CD14-positive monocyte (primary cell): Measurements from ENCODE around the gene PGD. TPM values are rescaled to one million over a fixed set of nuclear protein-coding genes. Genes with fewer than 3 reads are reported as not detected.

Experiments used
- DNase-seq, 3 donors: peaks; one replicate each; pipeline ENCODE4 v3.0.0-alpha.2; 2011 to 2022
- H2AFZ ChIP-seq: 2 replicates; pipeline ENCODE4 v1.6.0; 2012; ENCODE audit warnings: mild to moderate bottlenecking, low read depth, low read length, inconsistent platforms; ENCODE audit not compliant: insufficient read depth, poor library complexity, severe bottlenecking
- H3K27ac ChIP-seq, 2 donors: 1 replicate in 1 of 2; 2 replicates in 1 of 2; pipeline ENCODE4 v1.5.1; 2012 to 2013; ENCODE audit warnings: low read length in 2 of 2, control low read depth in 1 of 2, inconsistent platforms in 1 of 2, low read depth in 1 of 2, mild to moderate bottlenecking in 1 of 2
- H3K27me3 ChIP-seq, 2 donors: one replicate each; pipeline versions ENCODE4 v1.6.0 to v1.6.1; 2011 to 2013; ENCODE audit warnings: low read length in 2 of 2; ENCODE audit not compliant: control insufficient read depth in 2 of 2, insufficient read depth in 2 of 2
- H3K36me3 ChIP-seq, 2 donors: replicated peaks in 1 of 2; 1 replicate in 1 of 2; 2 replicates in 1 of 2; pipeline versions ENCODE4 v1.5.1 to v1.6.1; 2012 to 2013; ENCODE audit warnings: low read length in 2 of 2, control low read depth in 1 of 2, inconsistent platforms in 1 of 2, mild to moderate bottlenecking in 1 of 2; ENCODE audit not compliant: insufficient read depth in 2 of 2, control insufficient read depth in 1 of 2
- H3K4me1 ChIP-seq, 2 donors: 1 replicate in 1 of 2; 2 replicates in 1 of 2; pipeline versions ENCODE4 v1.5.1 to v1.6.1; 2012 to 2013; ENCODE audit warnings: low read length in 2 of 2, control low read depth in 1 of 2, inconsistent platforms in 1 of 2, mild to moderate bottlenecking in 1 of 2, moderate library complexity in 1 of 2; ENCODE audit not compliant: insufficient read depth in 2 of 2, control insufficient read depth in 1 of 2
- H3K4me2 ChIP-seq: replicated peaks from 2 replicates; pipeline ENCODE3; 2012; ENCODE audit warnings: low read length, moderate library complexity, mild to moderate bottlenecking; ENCODE audit not compliant: poor library complexity, severe bottlenecking; ENCODE audit errors: extremely low read depth
- H3K4me3 ChIP-seq, 3 experiments: fragments of 200-600 bp in 1 of 3; sonication (generic) in 1 of 3; replicated peaks in 1 of 3; 1 replicate in 2 of 3; 2 replicates in 1 of 3; pipeline ENCODE4 v1.5.1; 2011 to 2013; ENCODE audit warnings: low read length in 3 of 3, mild to moderate bottlenecking in 3 of 3, control low read depth in 2 of 3, low read depth in 2 of 3, inconsistent platforms in 1 of 3, moderate library complexity in 1 of 3
- H3K79me2 ChIP-seq: 2 replicates; pipeline ENCODE4 v1.6.0; 2012; ENCODE audit warnings: mild to moderate bottlenecking, control low read depth, inconsistent platforms, low read length, moderate library complexity; ENCODE audit not compliant: insufficient read depth
- H3K9ac ChIP-seq: 2 replicates; pipeline ENCODE4 v1.6.0; 2017; ENCODE audit warnings: low read length, mild to moderate bottlenecking; ENCODE audit not compliant: insufficient read depth, poor library complexity, severe bottlenecking
- H3K9me3 ChIP-seq, 2 donors: replicated peaks in 1 of 2; 1 replicate in 1 of 2; 2 replicates in 1 of 2; pipeline versions ENCODE4 v1.5.1 to v1.6.1; 2012 to 2013; ENCODE audit warnings: low read length in 2 of 2, control low read depth in 1 of 2; ENCODE audit not compliant: control insufficient read depth in 1 of 2, insufficient read depth in 1 of 2
- H4K20me1 ChIP-seq: 2 replicates; pipeline ENCODE4 v1.6.0; 2012; ENCODE audit warnings: mild to moderate bottlenecking, low read length, control low read depth, moderate library complexity; ENCODE audit not compliant: insufficient read depth
- H3K27ac Mint-ChIP-seq, 7 donors: one replicate each; pipeline ENCODE4 v1.8.0; 2020; ENCODE audit warnings: mild to moderate bottlenecking in 7 of 7, mixed read lengths in 7 of 7, moderate library complexity in 6 of 7, inconsistent platforms in 2 of 7
- H3K27me3 Mint-ChIP-seq, 3 donors: one replicate each; pipeline ENCODE4 v1.8.0; 2021 to 2022; ENCODE audit warnings: low read depth in 3 of 3, mild to moderate bottlenecking in 3 of 3, mixed read lengths in 3 of 3, moderate library complexity in 3 of 3, inconsistent platforms in 1 of 3
- H3K36me3 Mint-ChIP-seq, 2 donors: one replicate each; pipeline ENCODE4 v1.8.0; 2020; ENCODE audit warnings: mixed read lengths in 2 of 2, inconsistent platforms in 1 of 2, mild to moderate bottlenecking in 1 of 2
- H3K4me1 Mint-ChIP-seq: one replicate; pipeline ENCODE4 v1.8.0; 2020; ENCODE audit warnings: mild to moderate bottlenecking, mixed read lengths
- H3K4me3 Mint-ChIP-seq, 2 donors: one replicate each; pipeline ENCODE4 v1.8.0; 2020; ENCODE audit warnings: mild to moderate bottlenecking in 2 of 2, mixed read lengths in 2 of 2, moderate library complexity in 1 of 2
- H3K9me3 Mint-ChIP-seq, 7 donors: one replicate each; pipeline ENCODE4 v1.8.0; 2020 to 2022; ENCODE audit warnings: mixed read lengths in 7 of 7, mild to moderate bottlenecking in 6 of 7, moderate library complexity in 6 of 7, inconsistent platforms in 2 of 7
- WGBS: methylation state at CpG from one replicate; pipeline ENCODE4 v1.1.5; 2013; ENCODE audit warnings: missing lambda C conversion rate; ENCODE audit not compliant: insufficient coverage; 5-methylcytosine and 5-hydroxymethylcytosine counted together
- intact Hi-C, 2 donors: fragments of 100-400 bp; cut with micrococcal nuclease; formaldehyde crosslinking; loops; one replicate each; pipeline versions ENCODE4 v1.15.0 to v1.15.1; 2023
- polyA plus RNA-seq, 3 donors: library from polyadenylated mRNA; depleted of rRNA in 1 of 3; unstranded in 2 of 3; stranded (reverse) in 1 of 3; fragments of 300-500 nt in 2 of 3; fragments of >200 nt in 1 of 3; fragmentation: Illumina TruSeq in 2 of 3; gene quantifications; 1 replicate in 2 of 3; 2 replicates in 1 of 3; pipeline ENCODE4 v1.2.3, GENCODE V29; 2012 to 2021
- TF ChIP-seq, protein P1 (sequence below): fragments of 200-600 bp; IDR thresholded peaks from one replicate; pipeline ENCODE4 v1.8.0; 2022; ENCODE audit warnings: antibody characterized with exemption, mild to moderate bottlenecking

Gene PGD
- polyA plus RNA-seq, 3 donors = 173 to 509 (median 471) TPM

GRCh38 chr1:10444795-10445397 is 46.0 kb downstream of the PGD start:
- WGBS = 97% methylated on average over 2 of the region's 7 CpGs
- Mint-ChIP-seq H3K9me3 (no peaks in the 10 kb centered on the region), H3K36me3 (peaks cover 3 to 11% of the 10 kb centered on the region in 2 donors), H3K27ac (no peak overlapping the region), H3K4me3 (no peak overlapping the region), H3K27me3 (peaks cover 0 to 2% (median 0%) of the 10 kb centered on the region in 3 donors), H3K4me1 (no peaks in the 10 kb centered on the region)
- no peaks in the 10 kb centered on the region for H3K36me3 ChIP-seq
- H3K9ac ChIP-seq = no peak overlapping the region
- no peaks in the 10 kb centered on the region for H4K20me1 ChIP-seq
- no peaks in the 10 kb centered on the region for H3K79me2 ChIP-seq
- no peak overlapping the region for H3K4me3 ChIP-seq
- H3K27me3 ChIP-seq = no peaks in the 10 kb centered on the region
- H3K27ac ChIP-seq = no peak overlapping the region
- TF ChIP-seq, protein P1, sequence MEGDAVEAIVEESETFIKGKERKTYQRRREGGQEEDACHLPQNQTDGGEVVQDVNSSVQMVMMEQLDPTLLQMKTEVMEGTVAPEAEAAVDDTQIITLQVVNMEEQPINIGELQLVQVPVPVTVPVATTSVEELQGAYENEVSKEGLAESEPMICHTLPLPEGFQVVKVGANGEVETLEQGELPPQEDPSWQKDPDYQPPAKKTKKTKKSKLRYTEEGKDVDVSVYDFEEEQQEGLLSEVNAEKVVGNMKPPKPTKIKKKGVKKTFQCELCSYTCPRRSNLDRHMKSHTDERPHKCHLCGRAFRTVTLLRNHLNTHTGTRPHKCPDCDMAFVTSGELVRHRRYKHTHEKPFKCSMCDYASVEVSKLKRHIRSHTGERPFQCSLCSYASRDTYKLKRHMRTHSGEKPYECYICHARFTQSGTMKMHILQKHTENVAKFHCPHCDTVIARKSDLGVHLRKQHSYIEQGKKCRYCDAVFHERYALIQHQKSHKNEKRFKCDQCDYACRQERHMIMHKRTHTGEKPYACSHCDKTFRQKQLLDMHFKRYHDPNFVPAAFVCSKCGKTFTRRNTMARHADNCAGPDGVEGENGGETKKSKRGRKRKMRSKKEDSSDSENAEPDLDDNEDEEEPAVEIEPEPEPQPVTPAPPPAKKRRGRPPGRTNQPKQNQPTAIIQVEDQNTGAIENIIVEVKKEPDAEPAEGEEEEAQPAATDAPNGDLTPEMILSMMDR = no peak
- no peak for DNase-seq
- intact Hi-C loops = no loop called here
- H2AFZ ChIP-seq = no peak overlapping the region
- no peaks in the 10 kb centered on the region for H3K4me1 ChIP-seq
- no peaks in the 10 kb centered on the region for H3K9me3 ChIP-seq
- H3K4me2 ChIP-seq = no peak overlapping the region

GRCh38 chr1:10446790-10447422 is 48.0 kb downstream of the PGD start:
- no peaks in the 10 kb centered on the region for H3K4me1 ChIP-seq
- H3K79me2 ChIP-seq = no peaks in the 10 kb centered on the region
- no peak overlapping the region for H3K4me3 ChIP-seq
- no peaks in the 10 kb centered on the region for H3K36me3 ChIP-seq
- H3K9me3 Mint-ChIP-seq = no peaks in the 10 kb centered on the region
- TF ChIP-seq, protein P1 = no peak
- H3K27me3 Mint-ChIP-seq = peaks cover 6 to 16% (median 11%) of the 10 kb centered on the region in 3 donors
- DNase-seq = no peak
- H3K27ac Mint-ChIP-seq = no peak overlapping the region
- no peak overlapping the region for H3K9ac ChIP-seq
- no peak overlapping the region for H3K4me2 ChIP-seq
- peaks cover 3 to 7% of the 10 kb centered on the region in 2 donors for H3K36me3 Mint-ChIP-seq
- H3K27me3 ChIP-seq = peaks cover 0 to 2% of the 10 kb centered on the region in 2 donors
- peaks cover 5% of the 10 kb centered on the region for H3K4me1 Mint-ChIP-seq
- H3K4me3 Mint-ChIP-seq = no peak overlapping the region
- H3K9me3 ChIP-seq = no peaks in the 10 kb centered on the region
- no peaks in the 10 kb centered on the region for H4K20me1 ChIP-seq
- no peak overlapping the region for H3K27ac ChIP-seq
- WGBS = 100% methylated on average over 3 of the region's 7 CpGs
- H2AFZ ChIP-seq = no peak overlapping the region
- intact Hi-C loops = no loop called here
